Measurements from ENCODE around the gene SF3A1.

SF3A1 gene

DNA sequence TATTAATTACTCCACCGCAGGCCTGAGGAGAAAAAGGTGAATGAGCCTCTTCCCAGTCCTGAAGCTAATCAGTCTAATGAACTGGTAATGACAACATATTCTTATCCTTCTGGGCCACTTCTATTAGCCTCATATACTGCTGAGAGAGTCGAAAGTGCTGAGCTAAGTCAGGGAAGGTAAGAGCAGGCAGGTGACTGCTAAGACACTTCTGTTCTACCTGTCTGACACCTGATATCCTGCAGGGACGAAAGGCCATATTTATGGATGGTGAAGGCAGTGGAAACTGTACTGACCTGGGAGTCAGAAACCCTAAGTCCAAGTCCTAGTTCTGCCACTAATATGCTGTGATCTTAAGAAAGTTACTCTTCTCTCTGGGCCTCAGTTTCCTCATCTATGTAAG, 33.4 kb downstream of the SF3A1 start:
- DNase-seq, result no peak

DNA sequence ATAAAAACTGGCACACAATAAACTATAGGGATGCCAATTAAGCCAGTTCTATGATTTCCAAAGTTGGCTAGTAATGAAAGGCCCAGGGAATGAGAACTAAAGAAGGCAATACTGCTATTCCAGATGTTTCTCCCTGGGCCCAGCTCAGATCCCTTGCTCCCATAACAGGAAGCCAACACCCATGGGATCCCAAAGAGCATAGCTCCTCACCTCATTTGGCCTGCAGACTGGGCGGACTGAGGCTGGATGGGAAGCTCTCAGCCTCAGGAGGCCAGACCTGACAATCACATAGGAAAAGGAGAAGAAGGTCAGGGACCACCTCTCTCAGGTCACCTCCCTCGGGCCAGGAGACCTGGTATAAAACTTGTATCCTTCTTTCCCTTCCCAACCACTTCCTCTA, 35.2 kb downstream of the SF3A1 start:
- no peak for DNase-seq

DNA sequence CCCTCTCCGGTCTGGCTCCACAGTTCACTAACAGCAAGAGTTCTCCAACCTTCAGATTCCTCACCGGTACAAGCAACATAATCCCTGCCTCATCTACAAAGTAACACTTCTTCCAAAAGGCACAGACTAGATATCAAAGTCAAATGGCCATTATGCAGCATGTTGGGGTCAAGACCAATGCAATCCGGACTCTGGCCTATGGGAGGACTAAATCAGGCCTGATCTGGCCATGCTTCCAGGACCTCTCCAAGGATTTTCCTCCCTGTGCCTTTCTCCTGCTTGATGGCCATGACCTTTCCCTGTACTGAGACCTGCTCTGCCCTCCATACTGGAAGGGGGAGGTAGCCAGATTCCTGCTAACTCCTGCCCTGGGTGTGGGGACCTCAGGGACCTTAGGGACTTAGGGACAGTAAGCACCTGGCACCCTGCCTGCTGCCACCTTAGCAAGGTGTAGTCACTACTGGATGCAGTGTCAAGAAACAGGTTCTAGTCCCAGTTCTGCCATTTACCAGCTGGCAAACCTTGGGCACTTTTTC, 36.6 kb downstream of the SF3A1 start:
- no peak for DNase-seq

DNA sequence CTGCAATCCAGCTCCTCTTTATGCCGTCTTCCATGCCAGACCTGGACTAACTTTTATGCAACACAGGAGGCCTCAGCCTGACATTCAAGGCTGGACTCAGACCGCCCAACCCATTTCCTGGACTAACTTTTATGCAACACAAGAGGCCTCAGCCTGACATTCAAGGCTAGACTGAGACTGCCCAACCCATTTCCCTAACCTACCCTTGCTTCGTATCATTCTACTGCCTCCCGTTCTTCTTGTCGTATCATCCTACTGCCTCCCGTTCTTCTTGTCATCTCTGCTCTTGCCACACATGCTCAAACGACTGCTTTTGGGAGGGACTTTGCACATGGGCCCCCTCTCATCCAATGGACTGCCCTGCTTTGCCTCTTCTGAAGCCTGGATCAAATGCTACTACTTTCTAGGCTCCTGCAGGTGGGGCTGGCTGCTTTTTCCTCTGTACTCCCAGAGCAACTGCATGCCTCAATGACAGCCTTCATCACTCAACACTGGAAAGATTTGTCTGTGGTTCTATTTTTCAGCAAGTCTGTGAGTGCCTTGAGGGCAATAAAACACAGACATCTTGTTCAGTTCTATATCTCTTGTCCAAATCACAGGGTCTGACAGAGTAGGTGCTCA, 37.8 kb downstream of the SF3A1 start:
- DNase-seq, result no peak

DNA sequence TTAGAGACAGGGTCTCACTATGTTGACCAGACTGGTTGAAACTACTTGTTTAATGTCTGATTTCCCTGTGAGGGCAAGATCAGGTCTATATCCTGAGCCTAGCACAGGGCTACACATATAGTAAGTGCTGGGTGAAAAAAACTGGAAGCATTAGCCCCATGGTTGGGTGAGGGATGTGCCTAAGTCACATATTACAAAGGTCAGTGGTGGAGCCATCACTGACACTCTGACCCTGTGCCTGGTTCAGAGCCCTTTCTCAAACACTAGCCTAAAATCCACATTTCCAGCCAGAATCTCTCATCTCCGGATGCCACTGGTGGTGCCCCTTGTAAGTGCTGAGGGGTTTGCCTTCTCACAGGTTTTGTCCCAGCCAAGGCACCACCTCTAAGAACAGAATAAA, 38.9 kb downstream of the SF3A1 start:
- no peak for DNase-seq

DNA sequence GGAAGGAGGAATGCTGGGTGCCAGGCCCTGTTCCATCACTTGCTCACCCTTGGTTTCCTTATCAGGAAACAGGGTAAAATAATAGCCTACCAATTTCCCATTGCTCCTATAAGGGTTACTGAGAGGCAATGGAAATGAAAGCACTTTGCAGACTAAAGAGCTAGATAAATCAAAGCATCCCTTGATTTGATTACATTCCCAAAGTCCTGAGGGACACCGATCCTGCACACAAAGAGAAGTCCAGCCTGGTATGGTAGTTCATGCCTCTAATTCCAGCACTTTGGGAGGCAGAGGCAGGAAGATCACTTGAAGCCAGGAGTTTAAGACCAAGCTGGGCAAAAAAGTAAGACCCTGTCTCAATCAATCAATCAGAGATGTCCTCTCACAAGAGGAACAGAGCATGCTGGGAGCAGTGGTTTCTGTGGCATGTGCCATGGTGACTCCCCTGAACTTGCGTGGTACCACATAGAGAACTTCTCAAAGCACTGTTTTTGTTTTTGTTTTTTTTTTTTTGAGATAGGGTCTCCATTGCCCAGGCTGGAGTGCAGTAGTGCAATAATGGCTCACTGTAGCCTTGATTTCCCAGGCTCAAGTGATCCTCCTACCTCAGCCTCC, 40.6 kb downstream of the SF3A1 start:
- no peak for DNase-seq

DNA sequence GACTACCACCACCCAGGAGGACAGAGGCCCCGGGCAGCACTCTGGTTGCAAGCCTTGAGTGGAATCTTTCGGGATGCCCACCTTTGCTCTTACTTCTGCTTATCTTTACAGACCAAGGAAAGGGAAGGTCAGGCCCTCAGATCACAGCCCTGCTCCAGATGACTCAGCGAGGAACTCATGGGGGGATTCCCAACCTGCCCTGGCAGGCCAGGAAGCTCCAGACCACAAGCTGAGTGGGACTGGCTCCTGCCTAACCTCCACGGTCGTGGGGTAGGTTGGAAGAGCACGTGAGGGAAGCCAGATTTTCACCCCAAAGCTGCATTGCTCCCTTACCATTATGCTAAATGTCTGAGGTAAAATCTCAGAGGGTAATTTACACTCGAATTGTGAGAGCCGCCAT, 41.8 kb downstream of the SF3A1 start:
- no peak for DNase-seq

DNA sequence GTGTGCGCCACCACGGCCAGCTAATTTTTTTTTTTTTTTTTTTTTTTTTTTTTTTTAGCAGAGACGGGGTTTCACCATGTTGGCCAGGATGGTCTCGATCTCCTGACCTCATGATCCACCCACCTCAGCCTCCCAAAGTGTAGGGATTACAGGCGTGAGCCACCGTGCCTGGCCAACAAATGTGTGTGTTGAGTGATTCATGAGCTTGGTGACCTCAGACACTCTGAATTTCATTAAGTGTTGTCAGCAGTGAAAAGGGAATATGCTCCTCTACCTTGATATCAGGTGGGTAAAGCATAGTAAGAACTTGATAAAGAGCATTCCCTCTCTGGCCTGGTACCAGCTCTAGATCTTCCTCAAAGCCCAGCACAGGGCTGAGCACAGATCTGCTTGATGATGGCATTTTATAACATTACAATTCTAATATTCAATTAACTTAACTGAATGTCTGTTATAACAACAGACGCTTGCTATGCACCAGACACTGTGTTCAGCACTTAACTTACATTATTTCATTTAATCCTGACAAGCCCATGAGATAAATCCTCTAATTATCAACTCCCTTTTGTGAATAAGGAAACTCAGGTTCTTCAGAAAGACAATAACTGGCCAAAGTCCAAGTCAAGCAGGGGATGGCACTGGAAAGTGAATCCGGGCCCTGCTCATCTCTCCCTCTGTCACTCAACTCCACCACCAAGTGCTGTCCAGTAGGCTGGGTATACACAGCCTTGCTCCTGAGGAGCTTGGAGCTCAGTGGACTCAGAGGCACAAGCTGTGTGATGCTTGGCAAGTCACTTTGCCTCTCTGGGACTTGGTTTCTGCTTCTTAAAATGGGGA, 42.9 kb downstream of the SF3A1 start:
- no peak for DNase-seq

DNA sequence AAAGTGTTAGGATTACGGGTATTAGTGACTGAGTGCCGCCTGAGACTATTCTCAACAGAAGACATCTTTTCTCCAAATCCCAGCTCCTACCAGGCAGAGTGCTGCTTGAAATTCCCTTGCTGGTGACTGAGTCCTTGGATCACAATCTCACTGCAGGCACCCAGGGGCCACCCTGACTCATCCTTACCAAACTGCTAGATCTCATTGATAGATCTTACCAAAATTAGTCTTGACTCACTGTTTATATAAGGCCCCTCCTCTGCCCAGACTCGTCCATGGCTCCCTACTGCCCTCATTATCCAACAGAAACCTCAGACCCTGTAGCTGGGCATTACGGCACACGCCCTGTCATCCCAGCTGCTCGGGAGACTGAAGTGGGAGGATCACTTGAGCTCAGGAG, 44.6 kb downstream of the SF3A1 start:
- DNase-seq, result peak; percentile 78

DNA sequence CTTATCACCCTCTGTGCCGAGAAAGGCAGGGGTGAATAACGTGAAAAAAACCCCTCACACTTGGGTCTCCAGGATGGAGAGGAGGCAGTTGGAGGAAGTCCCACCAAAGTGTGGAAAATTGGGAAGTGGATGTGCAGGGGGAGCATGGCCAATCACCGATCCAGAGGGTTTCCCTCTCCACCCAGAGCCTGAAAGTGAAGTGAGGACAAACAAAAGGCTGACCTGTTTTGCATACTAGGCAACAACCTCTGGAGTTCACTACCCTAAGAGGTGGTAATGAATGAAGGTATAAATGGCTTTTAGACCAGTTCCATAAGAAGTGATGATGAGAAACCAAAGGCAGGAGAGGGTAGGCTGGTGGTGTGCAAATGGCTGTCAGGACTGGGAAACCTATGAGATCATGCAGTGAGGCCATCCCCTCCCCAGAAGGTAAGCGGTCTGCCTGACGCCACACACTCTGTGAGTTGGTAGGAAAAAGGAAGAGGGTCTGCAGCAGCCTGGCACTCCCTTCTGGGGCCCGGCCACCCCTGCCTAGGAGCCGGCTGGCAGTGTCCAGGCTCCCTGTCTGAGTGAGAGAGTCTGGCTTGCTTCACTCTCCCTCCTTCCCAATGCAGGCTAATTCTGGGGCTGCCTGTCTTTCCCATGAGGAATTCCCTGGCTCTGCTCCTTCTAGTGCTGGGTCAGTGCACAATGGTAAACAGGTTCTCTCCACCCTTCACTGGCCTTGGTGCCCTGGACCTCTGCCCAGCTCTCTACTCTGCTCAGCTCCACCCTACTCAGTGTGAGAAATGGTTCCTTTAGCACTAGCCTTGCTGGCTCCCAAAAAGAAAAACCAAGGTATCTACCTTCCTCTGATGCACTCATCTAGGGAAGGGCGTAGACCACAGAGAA, 45.6 kb downstream of the SF3A1 start:
- DNase-seq, result peak; percentile 38

DNA sequence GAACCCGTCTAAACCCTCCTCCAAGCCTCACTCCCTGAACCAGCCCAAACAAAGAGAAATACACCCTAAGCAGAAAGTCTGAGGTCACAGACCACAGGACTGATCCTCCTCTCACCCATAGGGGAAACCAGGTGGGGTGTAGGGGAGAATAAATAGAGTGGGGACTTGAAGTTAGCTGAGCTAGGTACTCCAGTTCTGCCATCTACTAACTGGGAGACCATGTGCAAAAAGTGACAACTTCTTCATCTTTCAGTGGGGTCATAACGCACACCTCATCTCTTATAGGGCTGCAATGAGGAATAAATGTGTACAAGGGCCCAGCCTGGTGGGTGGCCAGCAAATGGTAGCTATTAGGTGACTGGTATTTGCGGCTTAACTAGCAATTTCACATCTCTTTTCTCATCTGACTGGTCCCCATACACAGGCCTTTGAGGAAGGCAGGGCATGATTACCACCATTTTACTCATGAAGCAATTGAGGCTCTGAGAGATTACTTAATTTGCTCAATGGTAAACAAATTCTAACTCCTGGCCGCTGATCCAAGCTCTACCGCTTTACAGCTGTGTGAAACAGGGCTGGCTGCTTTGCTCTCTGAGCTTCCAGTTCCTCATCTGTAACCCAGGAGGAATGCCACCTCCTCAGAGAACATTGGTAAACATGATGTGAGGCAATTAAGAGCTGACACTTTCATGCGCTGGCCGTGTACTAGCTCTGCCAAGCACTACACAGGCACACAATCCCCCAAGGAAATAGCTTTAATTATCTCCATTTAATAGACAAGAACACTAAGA, 46.5 kb downstream of the SF3A1 start:
- DNase-seq, result peak; percentile 60

DNA sequence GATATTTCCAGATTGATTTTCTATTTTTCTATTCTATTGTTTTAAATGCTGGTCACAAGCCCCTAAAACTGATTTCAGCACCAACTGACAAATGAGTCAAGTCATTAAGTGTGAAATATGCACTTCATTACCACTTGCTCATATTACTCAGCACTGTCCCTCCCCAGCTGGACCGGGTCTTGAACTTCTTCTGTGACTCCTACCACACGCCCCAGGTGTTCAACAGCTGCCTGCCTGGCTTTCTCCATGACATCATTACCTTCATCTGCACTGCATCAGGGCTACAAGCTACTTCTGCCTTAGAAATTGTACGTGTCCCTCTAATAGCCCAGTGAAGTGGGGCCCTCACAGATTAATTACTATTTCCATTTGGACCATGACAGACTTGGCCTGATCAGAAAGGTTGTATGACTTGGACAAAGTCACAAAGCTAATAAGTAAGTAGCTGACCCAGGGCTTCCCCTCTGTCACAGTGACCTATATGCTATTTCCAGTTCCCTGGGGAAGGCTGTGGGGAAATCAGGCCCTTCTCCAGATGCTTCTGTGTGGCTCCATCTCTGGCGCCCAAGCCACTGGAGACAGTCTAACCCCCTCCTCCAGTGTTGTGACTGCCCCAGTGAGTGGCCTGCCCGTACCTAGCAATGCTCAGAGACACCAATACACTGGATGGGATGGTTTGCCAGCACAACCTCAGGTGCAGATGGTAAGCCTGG, 48.0 kb downstream of the SF3A1 start:
- no peak for DNase-seq

DNA sequence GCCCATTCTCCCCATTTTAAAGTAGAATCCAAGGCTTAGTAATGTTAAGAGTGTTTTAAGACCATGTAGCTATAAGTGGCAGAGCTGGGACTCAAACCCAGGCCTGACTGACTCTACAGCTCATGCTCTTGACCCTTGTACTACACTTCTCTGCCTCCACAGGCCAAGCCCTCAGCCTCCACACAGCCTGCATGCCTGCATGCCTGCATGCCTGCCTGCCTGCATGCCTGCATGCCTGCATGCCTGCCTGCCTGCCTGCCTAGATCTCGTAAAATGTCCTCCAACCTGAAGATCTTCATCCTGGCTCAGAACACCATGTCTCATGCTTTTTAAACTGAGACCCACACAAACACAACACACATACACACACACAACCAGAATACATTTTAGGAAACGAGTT, 48.6 kb downstream of the SF3A1 start:
- DNase-seq, result no peak

DNA sequence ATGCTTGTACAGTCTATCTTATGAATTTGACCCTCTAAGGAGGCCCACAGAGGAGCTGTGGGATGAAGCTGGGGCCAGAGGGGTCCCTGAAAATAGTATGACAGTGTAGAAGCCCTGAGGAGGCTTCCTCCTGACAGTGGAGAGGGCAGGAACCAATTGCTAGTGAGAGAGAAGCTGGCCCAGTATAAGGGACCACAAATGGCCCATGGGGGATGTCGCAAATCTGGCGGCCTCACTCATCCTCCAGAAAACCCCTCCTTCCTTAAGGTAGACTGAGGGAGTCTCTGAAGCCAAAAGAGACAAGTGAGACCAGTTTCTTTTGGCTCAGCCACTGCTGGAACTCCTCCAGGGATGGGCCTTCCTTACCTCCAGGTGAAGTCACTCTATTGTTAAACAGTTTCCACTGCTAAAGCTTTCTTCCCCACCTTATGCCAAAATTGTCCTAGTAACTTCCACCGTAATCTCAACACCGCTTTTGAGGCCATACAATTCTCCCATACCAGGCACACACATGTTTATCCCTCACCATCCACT, 49.6 kb downstream of the SF3A1 start:
- no peak for DNase-seq

DNA sequence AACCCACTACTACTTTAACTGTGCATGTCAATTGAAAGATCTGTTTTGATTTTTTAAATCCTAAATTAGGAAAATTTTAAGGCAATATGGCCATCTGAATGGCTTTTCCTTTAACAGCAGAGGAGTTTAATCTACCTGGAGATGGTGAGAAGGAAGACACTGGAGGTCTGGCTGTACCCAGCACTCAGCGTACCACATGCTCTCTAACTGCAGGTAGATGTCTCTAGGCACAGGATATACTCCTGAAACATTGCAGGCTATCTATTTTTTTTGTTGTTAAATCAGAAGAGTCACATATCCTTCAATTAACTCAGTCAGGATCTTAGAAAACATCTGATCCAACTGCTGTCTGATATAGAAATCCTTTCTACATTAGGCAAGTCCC, 50.1 kb downstream of the SF3A1 start:
- DNase-seq, result no peak

DNA sequence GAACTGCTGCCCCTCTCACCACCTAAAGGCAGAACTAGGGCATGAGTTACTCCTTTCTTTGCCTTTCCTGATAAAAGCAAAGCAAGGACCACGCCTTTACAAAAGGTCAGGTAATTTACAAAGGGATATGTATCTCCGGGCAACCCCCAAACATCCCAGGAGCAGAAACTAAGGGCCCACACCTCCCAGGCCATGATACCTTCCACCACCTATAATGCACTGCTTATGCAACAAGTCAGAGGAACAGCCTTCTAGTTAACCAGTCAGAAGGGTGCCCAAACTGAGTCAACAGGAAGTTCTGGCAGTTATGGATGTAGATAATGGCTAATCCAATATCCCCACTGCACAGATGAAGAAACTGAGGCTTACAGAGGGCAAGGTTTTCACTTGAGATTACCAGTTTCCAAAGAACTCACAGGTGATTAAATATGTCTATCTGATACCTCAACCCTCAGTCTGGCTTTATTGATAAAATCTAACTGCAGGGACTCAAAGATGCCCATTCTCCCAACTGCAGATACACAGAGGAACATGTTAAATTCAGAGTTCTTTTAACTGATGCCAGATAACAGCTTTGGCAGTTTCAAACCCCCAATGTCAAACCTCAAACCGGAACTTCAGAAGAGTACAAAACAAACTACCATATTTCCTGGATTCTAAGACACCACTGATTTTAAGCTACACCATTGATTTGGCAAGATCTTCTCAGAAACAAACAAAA, 50.6 kb downstream of the SF3A1 start:
- DNase-seq, result no peak

DNA sequence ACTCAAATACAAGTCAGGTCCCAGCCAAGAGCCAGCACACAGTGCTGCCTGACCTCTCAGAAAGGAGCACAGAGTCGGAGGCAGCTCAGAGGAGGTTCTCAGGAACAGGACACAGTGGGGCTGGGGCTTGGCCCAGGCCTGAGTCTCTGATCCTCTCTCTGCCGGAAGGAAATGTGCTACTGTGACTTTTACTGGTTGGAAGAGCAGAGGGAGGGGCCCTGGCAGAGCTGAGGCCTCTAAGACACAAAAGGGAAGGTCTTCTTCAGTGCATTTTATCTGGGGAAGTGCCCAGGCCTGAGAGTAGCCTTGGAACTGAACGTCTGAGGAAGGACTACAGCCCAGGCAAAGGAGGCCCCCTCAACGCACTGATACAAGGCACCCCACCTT, 51.2 kb downstream of the SF3A1 start:
- DNase-seq, result no peak

DNA sequence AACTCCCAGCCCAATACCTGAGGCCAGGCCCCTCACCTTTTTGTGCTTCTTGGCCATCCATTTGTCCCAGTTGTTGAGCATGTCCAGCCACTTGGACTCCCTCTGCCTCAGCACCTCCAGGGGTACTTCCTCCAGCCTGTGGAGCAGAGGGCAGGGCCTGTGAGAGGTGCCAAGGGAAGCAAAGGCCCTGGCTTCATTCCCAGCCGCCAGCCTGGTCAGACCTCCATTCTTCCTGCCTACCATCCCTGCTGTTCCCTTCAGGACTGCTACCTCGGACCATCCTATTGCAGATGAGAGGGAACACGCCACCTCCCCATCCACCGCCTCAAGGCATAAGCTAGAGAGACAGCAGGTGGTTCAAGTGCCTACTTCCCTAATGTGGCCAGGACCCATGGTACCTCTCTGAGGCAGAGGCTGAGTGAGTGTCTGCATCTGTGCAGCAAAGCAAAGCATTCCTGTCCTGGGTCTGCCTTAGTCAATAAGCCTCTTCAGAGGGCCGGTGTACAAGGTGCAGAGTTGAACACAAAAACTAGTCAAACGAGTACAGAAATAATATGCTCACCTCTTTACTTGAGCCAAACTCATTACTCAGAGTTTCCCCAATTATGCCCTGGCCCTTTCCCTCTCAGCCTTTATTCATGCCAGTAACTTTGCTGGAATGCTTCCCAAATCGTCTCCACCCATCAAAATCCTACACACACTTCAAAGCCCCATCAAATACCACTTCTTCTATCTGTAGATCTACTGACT, 52.0 kb downstream of the SF3A1 start:
- DNase-seq, result no peak

DNA sequence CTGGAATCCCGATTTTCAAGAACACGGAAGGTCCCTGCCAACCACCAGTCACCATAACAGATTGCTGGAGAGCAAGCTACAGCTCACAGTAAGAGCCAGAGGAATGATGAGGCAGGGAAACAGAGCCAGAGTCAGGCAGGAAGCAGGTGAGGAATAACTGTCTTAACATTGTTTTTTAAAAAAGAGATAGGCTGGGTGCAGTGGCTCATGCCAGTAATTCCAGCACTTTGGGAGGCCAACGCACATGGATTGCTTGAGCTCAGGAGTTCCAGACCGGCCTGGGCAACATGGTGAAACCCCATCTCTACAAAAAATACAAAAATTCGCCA, 53.9 kb downstream of the SF3A1 start:
- no peak for DNase-seq

Measured in fibroblast of skin of scalp (primary cell).